ENCODE results near the gene IL21.

The IL21 gene

GRCh38 chr4:122621016-122621507, at the start of gene IL21:
Gene IL21, minus strand, starts transcription at chr4:122621066. Its CDS starts 55 bp downstream, at chr4:122621011.
- TF ChIP-seq, protein P1, sequence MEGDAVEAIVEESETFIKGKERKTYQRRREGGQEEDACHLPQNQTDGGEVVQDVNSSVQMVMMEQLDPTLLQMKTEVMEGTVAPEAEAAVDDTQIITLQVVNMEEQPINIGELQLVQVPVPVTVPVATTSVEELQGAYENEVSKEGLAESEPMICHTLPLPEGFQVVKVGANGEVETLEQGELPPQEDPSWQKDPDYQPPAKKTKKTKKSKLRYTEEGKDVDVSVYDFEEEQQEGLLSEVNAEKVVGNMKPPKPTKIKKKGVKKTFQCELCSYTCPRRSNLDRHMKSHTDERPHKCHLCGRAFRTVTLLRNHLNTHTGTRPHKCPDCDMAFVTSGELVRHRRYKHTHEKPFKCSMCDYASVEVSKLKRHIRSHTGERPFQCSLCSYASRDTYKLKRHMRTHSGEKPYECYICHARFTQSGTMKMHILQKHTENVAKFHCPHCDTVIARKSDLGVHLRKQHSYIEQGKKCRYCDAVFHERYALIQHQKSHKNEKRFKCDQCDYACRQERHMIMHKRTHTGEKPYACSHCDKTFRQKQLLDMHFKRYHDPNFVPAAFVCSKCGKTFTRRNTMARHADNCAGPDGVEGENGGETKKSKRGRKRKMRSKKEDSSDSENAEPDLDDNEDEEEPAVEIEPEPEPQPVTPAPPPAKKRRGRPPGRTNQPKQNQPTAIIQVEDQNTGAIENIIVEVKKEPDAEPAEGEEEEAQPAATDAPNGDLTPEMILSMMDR (IDR thresholded peaks at IDR 0.05; ENCODE audit: low read depth, low read length, missing control alignments): no peak
- DNase-seq (ENCODE audit: low read depth): no peak
- no peak within 1 kb of the TSS for H3K4me3 ChIP-seq (ENCODE audit: low read depth, low read length)

GRCh38 chr4:122669911-122670738, 49.3 kb upstream of the IL21 start:
- no peak for DNase-seq (ENCODE audit: low read depth)
- H3K4me3 ChIP-seq (ENCODE audit: low read depth, low read length): no peak overlapping the region
- TF ChIP-seq, protein P1 (IDR thresholded peaks at IDR 0.05; ENCODE audit: low read depth, low read length, missing control alignments): no peak

- TF ChIP-seq, protein P1 (IDR thresholded peaks at IDR 0.05; ENCODE audit: low read depth, low read length, missing control alignments): no peak
- H3K4me3 ChIP-seq (ENCODE audit: low read depth, low read length): no peak overlapping the region
- no peak for DNase-seq (ENCODE audit: low read depth)
These were observed 47.4 kb upstream of the IL21 start for GRCh38 chr4:122668241-122668640.

DNA sequence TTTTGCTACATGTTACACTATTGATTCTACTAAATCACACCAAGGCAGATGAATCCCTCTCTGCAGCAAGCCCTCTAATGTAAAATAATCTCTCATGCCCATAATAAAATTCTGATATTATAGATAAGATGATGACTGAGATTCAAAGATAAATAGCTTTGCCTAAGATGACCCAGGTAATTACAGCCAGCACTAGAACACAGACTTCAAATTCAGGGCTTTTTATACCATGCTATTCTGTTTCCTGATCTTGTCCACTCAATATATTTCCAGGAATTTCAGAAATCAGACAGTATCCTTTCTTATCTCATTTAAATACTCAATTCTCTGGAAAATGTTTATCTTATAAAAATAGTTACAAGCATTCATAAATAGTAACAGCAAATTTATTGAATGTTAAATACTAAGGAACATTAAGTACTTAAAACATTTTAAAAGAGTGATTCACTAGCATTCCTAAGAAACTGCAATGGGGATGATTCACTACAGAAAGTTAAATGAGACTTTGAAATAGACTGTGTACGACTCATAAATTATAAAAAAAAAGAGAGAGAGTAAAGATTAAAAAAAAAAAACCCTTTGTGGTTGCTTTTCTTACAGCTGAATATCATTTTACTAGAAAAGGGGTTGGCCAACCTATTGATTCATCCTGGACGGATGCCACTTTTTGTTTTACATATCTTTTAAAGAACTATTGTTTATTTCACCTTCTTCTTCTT, 45.8 kb upstream of the IL21 start:
- H3K4me3 ChIP-seq (ENCODE audit: low read depth, low read length): no peak overlapping the region
- TF ChIP-seq, protein P1 (IDR thresholded peaks at IDR 0.05; ENCODE audit: low read depth, low read length, missing control alignments): no peak
- DNase-seq (ENCODE audit: low read depth): no peak

DNA sequence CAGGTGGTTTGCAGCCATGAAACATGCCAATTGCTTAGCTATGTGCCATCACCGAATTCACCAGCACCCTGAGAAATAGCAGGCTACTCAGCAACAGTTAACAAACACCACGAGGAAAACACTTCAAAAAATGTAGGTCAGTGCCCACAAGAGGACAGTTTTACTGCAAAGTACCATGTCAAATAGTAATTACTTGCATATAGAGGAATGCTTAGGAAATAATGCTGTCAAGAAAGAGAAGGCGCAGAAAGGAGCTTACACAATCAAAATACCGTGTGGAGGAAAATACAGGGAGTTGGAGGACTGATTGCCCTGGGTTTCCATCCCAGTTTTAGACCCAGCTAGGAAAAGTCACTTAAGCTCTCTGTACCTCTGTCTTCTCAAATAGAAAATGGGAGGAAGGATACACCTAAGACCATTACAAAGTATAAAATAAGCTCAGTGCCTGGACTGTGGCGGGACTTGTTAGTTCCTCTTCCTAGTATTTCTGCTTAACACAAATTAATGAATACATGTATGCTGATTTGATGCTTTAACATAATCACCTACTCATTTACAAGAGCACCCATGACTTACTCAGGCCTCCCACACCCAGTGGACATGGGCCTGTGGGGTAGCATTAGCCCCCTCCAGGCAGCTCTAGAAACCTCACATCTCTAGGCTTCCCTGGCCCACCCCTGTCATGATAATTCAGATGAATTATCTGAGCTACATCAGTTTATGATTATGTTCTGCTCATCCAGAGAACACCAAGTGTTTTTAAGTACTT, 44.5 kb upstream of the IL21 start:
- no peak overlapping the region for H3K4me3 ChIP-seq (ENCODE audit: low read depth, low read length)
- TF ChIP-seq, protein P1 (IDR thresholded peaks at IDR 0.05; ENCODE audit: low read depth, low read length, missing control alignments): no peak
- no peak for DNase-seq (ENCODE audit: low read depth)

DNA sequence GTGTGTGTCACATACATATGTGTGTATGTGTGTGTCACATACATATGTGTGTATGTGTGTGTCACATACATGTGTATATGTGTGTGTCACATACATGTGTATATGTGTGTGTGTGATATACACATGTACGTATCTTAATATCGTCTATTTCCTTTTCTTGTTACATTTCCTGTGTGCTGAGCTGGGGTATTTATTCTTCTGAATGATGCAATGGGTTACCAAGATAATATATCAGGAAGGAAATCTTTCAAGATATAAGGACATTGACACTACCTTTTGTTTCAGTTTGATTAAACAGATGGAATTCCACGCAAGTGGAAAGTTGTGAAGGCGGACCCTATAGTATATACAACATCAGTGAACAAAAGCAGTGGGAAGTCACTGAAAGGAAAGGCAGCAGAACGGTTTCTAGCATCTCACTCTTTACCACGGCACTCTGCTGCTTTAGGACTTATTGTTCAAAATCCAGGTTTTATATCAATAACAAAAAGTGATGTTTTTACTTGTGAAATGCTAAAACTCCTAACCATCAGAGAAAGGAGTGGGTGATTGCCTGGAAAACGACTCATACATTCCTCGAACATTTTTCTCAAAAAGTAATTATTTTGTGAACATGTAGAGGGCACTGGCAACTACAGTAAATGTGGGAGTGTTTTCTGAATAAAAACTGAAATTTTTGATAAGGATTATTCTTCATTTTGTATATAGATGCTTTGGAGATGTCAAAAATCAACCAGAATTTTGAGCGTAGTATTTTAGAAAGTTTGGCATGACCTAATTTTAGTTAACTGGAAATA, 43.1 kb upstream of the IL21 start:
- H3K4me3 ChIP-seq (ENCODE audit: low read depth, low read length): no peak overlapping the region
- TF ChIP-seq, protein P1 (IDR thresholded peaks at IDR 0.05; ENCODE audit: low read depth, low read length, missing control alignments): no peak
- no peak for DNase-seq (ENCODE audit: low read depth)
